Measurements from ENCODE around the gene TSPAN17.

Gene TSPAN17

GRCh38 chr5:176663566-176663965, 16.3 kb downstream of the TSPAN17 start:
- TF ChIP-seq TCF4 (CRISPR knock-in tag; IDR thresholded peaks at IDR 0.05; ENCODE audit: borderline replicate concordance) (no peak), ESRRG (CRISPR knock-in tag; IDR thresholded peaks at IDR 0.05) (no peak), ZNF565 (CRISPR knock-in tag; conservative IDR thresholded peaks at IDR 0.05; ENCODE audit: low read depth) (no peak), SNAI2 (CRISPR knock-in tag; IDR thresholded peaks at IDR 0.05) (no peak), ZFP3 (CRISPR knock-in tag; IDR thresholded peaks at IDR 0.05) (no peak), TSHZ2 (CRISPR knock-in tag; IDR thresholded peaks at IDR 0.05) (no peak), TOX (CRISPR knock-in tag; IDR thresholded peaks at IDR 0.05; ENCODE audit: borderline replicate concordance) (no peak), GLIS3 (CRISPR knock-in tag; IDR thresholded peaks at IDR 0.05) (no peak), ARNTL (CRISPR knock-in tag; IDR thresholded peaks at IDR 0.05; ENCODE audit: borderline replicate concordance, low read depth) (no peak)
- ATAC-seq, result no peak

GRCh38 chr5:176664479-176664878, 17.2 kb downstream of the TSPAN17 start:
- no peak for TF ChIP-seq POU6F1 (CRISPR knock-in tag; IDR thresholded peaks at IDR 0.05; ENCODE audit: borderline replicate concordance, low read depth)
- TF ChIP-seq TSHZ2 (CRISPR knock-in tag; IDR thresholded peaks at IDR 0.05), result no peak
- TF ChIP-seq GLIS3 (CRISPR knock-in tag; IDR thresholded peaks at IDR 0.05), result no peak
- TF ChIP-seq ESRRG (CRISPR knock-in tag; IDR thresholded peaks at IDR 0.05), result no peak
- TF ChIP-seq TCF4 (CRISPR knock-in tag; IDR thresholded peaks at IDR 0.05; ENCODE audit: borderline replicate concordance), result no peak
- no peak for TF ChIP-seq ZC3H10 (CRISPR knock-in tag; IDR thresholded peaks at IDR 0.05)
- no peak for ATAC-seq

- TF ChIP-seq OSR1 (CRISPR knock-in tag; IDR thresholded peaks at IDR 0.05), result no peak
- TF ChIP-seq SNAI2 (CRISPR knock-in tag; IDR thresholded peaks at IDR 0.05), result no peak
- TF ChIP-seq ZC3H10 (CRISPR knock-in tag; IDR thresholded peaks at IDR 0.05), result no peak
- no peak for TF ChIP-seq ZFP30 (CRISPR knock-in tag; IDR thresholded peaks at IDR 0.05)
- TF ChIP-seq ZNF70 (CRISPR knock-in tag; IDR thresholded peaks at IDR 0.05), result no peak
- TF ChIP-seq RARB (CRISPR knock-in tag; IDR thresholded peaks at IDR 0.05), result no peak
- TF ChIP-seq PPARA (CRISPR knock-in tag; IDR thresholded peaks at IDR 0.05; ENCODE audit: borderline replicate concordance), result no peak
- TF ChIP-seq ISL1 (CRISPR knock-in tag; IDR thresholded peaks at IDR 0.05), result no peak
- no peak for TF ChIP-seq TSHZ2 (CRISPR knock-in tag; IDR thresholded peaks at IDR 0.05)
- TF ChIP-seq BACH2 (CRISPR knock-in tag; IDR thresholded peaks at IDR 0.05; ENCODE audit: borderline replicate concordance), result no peak
- no peak for TF ChIP-seq ZNF565 (CRISPR knock-in tag; conservative IDR thresholded peaks at IDR 0.05; ENCODE audit: low read depth)
- no peak for TF ChIP-seq GLIS3 (CRISPR knock-in tag; IDR thresholded peaks at IDR 0.05)
- no peak for ATAC-seq
Measured at GRCh38 chr5:176664886-176665285, 17.6 kb downstream of the TSPAN17 start.

GRCh38 chr5:176665517-176665916, 18.2 kb downstream of the TSPAN17 start:
- no peak for ATAC-seq
- TF ChIP-seq ARNTL (CRISPR knock-in tag; IDR thresholded peaks at IDR 0.05; ENCODE audit: borderline replicate concordance, low read depth), result no peak
- no peak for TF ChIP-seq GLIS3 (CRISPR knock-in tag; IDR thresholded peaks at IDR 0.05)

All from SK-N-SH treated with all-trans-retinoic acid at 6 μM for 48 hours (cell line).